ENCODE measurements around the gene CMYA5.

The CMYA5 gene

DNA sequence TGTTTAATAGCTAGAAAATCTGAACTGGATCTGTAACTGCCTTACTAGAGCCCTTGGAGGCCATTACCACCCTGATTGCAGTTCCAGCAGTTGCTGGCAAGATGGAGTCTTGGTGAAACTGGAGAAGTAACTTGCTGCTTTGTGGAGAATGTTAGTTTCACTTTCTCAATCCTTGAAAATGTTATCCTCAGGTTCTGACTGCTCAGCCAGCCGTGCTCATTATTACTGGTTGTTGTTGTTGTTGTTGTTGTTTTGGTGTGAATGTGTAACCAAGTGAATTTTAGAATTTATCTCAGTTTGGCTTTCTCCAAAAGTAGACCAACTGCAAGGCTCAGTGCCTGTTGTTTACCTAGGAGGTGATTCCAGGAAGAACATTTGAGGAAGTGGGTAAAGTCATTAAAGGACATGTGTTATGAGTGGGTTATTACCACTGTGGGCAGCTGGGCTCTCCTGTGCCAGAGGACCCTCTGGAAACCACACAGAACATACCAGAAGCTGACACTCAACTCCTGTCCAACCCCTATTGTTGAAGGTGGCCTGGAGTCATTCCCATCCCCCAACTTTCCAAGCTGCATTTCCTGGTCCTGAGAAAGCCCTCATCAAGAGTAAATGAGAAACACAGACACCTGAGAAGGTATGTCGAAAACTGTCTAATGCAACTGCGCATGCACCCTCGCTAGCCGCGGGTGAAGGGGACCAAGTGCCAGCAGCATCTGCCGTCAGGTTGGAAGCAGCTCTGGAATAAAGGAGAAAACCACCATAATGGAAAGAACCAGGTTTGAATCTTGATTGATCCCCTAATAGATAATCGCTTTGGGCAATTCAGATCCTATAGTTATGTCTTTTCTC is 111.6 kb downstream of the CMYA5 start:
- no peak for DNase-seq

DNA sequence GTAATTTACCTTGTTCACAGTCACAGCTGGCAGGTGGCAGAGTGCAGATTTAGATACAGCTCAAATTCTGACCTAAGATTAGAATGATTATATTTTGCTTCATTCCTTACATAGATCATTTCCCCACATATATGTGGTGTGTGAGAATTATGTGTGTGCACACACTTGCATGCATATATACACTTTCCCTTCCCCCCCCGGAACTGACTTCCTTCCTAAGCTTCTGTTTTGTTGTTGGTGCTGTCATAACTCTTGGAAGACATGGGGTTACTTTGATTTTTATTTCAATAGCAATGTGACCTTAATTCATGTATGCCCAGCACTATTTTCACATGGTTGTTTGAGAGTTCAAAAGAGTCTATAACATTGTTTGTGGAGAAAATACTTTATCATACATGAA is 112.8 kb downstream of the CMYA5 start:
- no peak for DNase-seq

DNA sequence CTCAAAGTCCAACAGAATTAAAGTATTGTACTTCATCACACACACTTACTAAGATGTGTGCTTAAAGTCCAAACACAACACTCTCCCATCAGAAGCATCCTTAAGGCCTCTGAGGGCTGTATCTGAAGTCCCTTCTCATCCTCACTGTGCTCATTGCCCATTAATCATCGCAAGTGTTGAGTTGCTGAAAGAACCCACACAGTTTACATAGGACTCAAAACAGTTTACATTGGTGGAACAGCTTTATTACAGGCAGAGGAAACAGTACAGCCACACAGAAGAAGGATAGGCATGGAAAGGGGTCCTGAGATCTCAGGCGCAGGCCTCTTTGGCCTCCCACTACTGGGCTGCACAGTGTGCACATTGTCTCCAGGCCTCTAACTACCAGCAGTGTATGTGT is 113.4 kb downstream of the CMYA5 start:
- DNase-seq: no peak

DNA sequence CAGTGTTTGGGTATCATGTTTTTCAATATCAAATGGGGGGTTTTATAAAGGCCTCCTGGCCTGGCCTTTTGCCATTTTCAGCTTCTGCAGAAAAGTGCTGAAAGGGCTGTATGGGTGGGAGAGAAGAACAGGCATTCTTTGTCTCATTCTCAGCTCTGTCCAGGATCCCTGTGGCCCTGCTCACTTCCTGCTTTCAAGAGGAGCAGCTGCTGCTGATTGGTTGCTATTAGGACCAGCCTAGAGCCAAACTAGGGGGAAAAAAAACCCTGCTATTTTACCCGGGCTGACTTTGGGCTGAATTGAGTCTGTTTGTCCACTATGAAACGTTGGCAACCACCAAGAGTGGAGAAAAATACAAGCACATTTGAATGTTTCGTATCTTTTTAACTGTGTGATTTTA is 117.1 kb downstream of the CMYA5 start:
- DNase-seq: no peak

- DNase-seq: no peak
These were observed 120.1 kb downstream of the CMYA5 start for GRCh38 chr5:79809743-79810142.

DNA sequence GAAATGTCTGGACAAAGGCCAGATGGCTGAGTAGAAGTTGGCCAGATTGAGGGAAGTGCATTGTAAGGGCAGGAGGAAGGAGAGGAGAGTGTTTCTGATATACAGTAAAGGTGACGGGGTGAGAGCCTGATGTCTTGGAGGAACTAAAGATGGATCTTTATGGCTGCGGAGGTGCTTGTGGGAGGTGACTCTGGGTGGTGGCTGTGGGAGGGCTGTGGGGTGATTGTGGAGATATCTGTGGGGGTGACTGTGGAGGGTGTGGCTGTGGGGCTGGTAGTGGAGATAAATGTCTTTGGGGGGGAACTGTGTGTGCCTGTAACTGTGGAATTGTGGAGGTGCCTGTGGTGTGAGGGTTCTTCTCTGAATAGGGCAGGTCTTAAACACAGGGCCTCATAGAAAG is 121.4 kb downstream of the CMYA5 start:
- no peak for DNase-seq

DNA sequence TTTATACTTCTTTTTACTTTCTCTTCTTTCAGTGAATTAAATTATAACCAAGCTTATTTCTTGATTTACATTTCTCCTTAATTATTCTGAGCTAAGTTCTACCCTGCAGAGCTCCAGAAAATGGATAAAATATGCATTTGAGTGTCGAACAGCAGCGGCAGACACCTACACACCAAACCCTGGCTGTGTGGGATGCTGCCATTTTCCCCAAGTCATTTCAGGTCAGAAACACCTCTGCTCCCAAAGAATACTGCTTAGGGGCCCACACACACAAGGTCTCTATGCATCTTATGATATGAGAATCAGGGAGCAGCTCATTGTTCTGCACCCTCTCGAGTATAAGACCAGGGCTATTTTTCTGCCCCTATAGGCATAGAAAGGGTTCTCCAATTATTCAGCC is 122.3 kb downstream of the CMYA5 start:
- no peak for DNase-seq

GRCh38 chr5:79814699-79815098 is 125.1 kb downstream of the CMYA5 start:
- no peak for DNase-seq

- no peak for DNase-seq
These were observed 126.4 kb downstream of the CMYA5 start for GRCh38 chr5:79816014-79816413.

GRCh38 chr5:79820648-79821047 is 131.0 kb downstream of the CMYA5 start:
- DNase-seq: no peak

GRCh38 chr5:79824444-79824843 is 134.8 kb downstream of the CMYA5 start:
- DNase-seq: no peak

GRCh38 chr5:79825802-79826201 is 136.2 kb downstream of the CMYA5 start:
- no peak for DNase-seq

DNA sequence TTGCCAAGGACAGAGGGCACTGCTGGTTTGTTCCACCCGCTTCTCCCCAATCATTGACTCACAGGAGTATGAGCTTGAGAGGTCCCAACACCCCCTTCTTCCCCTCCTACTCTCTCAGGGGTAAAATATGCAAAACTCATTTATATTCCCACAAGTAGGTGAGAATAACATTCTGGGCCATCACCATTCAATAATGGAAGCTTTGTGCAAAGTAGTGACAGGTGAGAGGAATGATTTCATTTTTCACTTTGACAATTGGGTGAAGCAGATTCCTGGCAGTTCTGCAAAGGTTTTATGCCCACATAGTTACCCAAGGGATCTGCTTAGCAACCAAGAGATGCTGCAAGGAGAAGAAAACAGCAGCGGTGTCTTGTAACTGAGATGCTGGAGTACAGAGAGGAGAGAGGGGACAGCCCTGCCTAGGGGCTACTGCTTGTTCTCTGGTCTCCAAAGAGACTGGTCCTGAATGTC is 137.6 kb downstream of the CMYA5 start:
- no peak for DNase-seq

GRCh38 chr5:79829260-79829659 is 139.6 kb downstream of the CMYA5 start:
- no peak for DNase-seq

- no peak for DNase-seq
These were observed 142.0 kb downstream of the CMYA5 start for GRCh38 chr5:79831381-79832309.

- no peak for DNase-seq
These were observed 143.3 kb downstream of the CMYA5 start for GRCh38 chr5:79832911-79833310.

GRCh38 chr5:79834098-79834753 is 144.6 kb downstream of the CMYA5 start:
- no peak for DNase-seq

DNA sequence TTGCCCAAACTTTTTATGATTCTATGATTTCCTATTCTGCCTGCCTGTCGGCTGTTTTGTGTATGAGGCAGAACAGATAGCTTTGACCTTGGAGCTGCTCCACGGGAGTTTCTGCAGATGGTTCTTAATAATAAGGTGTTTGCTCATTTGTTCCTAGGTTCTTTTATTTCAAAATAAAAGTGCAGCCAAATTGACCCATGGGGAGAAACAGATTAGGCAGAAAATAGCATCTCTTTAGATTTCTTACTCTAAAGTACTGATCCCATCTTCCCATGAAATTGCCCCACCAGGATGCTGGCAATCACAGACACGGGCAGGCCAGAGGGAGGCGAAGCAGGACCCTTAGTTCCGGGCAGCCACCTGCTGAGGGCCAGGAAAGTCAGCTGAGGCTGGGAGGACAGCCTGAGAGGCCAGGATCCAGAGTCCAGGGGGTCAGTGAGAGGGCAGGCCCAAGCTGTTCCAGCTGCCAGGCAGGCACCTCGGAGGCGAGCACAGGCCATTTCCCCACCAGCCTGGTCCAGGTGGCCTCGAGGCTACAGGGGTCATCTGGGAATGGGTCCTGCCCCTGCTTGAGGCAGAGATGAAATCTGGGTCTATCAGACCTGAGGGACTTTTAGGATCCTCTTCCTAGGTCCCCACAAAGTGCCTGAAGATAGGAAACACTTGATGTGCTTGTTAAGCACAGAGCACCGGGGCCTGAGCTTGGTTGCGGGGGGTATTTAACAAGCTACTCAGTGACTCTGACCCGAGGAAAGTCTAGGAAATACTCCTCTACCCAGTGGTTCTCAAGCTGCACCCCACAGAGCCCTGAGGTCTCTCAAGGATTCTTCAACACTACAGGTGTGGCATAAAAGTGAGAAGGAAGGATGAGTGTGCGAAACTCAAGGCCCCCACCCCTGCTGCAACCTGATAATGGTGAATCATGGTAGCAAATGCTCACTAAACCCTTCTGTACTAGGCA is 145.4 kb downstream of the CMYA5 start:
- DNase-seq: no peak

- DNase-seq: no peak
These were observed 148.3 kb downstream of the CMYA5 start for GRCh38 chr5:79837761-79838551.

DNA sequence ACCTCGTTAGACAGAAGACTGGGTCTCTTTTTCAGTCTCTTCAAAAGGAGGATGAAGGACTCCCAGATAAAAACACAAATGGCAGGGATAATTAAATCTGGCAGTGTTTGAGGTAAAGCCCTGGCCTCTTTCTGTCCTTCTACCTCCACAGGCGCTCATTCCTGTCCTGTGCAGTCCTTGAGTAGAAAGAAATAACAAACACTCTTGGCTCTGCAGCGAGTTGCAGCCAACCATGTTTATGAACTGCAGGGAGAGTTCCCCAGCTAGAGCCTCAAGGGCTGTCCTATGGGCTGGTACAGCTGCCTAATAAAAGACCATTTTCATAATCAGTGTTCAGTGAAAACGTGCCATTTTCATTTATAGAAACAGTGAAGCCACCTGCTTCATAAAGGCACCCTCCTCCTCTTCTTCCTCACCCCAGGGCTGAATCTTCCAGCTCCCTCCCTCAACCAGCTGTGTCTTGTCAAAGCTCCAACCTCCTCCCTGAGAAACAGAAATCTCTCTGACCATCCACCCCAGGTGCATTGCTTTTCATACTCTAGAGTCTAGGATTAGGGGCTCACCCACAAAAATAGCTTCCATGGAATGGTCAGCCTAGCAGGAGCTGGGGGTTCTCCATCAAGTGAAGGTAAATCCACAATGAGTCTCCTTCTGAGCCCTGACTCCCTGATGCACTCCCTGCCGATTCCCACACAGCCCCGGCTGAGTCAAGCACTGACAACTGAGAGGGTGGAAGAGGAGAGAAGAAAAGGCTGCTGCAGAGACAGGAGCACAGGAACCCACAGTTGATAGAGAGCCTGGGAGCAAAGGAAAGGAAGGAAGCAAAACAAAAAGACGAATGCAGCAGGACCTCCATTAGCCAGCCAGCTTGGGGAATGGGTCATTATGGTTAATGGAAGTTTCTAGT is 150.7 kb downstream of the CMYA5 start:
- no peak for DNase-seq

All from NCI-H1436 (cell line).